ENCODE measurements around the gene RASL10A.

GRCh38 chr22:29284196-29284595 is 31.3 kb downstream of the RASL10A start:
- TF ChIP-seq CTCF (conservative IDR thresholded peaks at IDR 0.05; ENCODE audit: low read length) (no peak), EZH2phosphoT487 (IDR thresholded peaks at IDR 0.05; ENCODE audit: borderline replicate concordance, low read depth, low read length) (no peak)
